Measurements from ENCODE around the gene PPIB.
A peak's percentile ranks its signal among the peaks of the same experiment; 100 is the strongest.

The PPIB gene

DNA sequence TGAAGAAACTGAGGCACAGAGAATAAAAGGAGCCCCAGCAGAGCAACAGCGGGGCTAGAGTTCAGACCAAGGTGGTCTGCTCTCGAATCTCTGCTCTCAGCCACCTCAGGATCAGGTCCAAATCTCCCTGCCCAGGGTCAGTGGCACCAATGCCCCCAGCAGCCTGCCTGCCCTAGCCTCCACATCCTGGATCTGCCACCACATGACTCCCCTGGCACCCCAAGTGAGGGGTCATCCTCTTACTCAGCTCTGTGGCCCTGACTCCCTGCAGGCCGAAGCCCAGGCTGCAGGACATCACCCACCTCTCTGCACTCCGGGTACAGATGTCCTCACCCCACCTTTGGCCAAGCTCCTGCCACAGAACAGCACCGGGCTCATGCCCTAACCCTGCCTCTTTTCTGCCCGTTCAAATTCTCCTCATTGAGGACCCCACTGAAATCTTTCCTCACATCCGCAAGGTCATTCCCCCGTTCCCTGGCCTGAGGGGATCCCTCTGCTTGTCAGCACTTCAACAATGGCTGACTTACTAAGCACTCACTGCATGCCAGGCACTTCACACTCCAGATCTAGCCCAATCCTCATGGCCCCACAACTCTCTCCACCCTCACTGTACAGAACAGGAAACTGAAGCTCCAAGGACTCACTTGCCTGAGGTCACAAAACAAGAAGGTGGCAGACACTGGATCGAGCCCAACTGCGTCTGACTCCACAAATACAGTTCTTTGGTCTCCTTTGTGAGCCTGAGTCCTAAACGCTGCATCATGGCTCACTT, 4.3 kb downstream of the PPIB start:
- DNase-seq (ENCODE audit: low read depth in 2 of 2), result no peak

DNA sequence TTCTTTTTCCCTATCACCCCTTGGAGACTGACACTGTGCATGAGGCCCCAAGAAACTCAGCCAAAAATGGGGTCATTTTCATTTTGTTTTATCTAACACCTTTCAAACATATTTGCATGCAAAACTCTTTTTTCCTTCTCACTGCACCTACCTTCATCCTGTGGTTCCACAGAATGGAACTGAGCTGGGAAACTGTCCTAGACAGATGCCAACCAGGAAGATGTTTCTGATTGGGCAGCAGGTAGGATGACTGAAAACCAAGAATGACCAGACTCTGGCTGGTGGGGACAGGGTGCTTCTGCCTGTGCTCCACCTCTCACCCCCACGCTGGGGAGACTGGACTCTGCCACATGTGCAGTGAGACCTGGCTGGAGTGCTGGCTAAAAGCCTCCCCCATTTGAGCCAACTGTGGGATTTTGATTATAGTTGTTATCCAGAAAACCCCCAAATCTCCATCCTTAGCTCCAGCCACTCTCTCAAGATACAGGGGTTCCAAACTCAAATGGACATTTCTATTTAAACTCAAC, 5.2 kb downstream of the PPIB start:
- DNase-seq (ENCODE audit: low read depth in 2 of 2), result no peak

DNA sequence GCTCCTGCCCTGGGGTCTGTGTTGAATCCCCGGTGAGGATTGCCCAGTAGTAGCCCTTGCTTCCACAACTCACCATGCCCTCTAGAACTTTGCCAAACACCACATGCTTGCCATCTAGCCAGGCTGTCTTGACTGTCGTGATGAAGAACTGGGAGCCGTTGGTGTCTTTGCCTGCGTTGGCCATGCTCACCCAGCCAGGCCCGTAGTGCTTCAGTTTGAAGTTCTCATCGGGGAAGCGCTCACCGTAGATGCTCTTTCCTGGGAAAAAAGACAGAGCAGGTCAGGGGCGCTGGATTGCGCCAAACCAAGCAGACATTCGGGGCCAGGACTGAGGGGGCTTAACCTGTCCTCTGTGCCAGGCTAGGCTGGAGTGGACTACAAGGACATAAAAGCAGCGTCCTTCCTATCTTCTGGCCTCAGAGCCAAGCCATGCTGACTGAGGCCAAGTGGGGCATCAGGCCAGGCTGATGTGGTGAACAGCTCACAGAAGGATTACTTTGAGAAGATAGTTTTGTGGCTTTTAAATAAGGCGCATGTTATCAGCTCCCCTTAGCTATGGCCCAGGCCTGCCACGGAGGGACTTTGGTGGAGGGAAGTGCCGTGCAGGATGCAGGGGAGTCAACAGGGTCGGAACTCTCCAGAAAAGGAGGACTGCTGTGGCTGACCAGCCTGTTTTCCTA, 6.0 kb downstream of the PPIB start:
- DNase-seq (ENCODE audit: low read depth in 2 of 2), result no peak

DNA sequence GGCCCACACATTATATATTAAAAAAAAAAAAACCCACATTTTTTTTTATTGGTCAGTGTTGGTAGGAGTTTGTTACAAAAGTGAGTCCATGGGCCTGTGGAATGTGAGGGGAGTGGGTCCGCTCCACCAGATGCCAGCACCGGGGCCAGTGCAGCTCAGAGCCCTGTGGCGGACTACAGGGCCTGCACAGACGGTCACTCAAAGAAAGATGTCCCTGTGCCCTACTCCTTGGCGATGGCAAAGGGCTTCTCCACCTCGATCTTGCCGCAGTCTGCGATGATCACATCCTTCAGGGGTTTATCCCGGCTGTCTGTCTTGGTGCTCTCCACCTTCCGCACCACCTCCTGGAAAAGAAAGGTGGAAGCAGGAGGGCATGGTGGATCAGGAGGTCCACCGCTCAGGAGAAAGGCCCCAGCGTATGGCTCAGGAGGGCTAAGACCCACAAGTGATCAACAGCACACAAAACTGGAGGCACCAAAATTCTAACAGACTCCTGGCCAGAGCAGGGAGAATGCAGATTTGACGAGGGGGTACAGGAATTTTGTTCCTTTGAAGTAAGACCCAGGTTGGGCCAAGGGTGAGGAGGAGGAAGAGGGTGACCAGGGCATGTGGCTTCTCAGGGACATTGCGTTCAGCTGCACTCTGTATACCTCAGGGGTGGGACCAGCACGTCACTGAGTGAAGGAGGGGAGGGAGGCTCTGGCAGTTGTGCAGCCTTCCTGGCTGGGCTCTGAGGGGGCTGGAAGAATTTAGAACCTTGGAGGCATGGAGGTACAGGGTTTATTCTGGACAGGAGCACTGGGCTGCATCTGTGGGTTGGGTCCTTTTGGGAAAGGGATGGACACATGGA, 6.8 kb downstream of the PPIB start:
- no peak for DNase-seq (ENCODE audit: low read depth in 2 of 2)

DNA sequence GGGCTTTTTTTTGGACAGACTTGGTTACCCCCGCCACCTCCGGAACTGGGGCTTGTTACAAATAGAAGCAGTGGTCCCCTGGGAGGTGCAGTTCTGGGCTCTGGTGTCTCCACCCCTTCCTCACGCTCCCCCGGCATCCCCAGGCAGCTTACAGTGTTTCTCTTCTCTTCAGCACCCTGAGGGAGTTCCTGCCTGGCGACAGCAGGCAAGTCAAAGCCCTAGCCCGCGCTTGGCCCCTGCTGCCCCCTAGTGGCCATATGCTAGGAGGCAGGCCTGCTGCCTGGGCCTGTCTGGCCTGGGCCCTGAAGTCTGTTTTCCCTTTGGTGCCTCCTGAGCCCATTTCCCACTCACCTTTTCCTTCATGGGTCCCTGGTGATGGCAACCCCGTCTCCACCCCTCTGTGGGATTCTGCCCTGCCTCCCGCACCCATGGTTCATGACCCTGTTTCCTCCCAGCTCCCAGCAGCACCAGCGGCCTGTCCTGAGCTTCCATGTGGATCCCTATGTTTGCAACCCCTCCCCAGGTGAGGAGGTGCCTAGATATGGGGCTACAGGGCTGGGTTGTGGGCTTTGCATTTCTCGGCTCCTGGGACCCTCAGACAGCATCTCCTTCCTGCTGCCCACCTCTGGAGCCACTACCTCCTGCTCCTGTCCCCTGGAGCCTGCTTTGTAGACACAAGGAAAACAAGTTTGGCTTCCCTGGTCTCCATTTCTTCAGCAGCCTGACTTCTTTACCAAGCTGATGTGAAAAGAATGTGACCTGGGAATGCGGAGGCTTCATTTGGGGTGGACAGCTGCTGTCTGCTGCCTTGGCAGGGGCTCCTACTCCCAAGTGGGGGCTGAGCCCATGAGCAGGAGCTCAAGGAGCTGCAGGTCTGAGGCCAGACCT, 9.1 kb downstream of the PPIB start:
- peak; percentile 81 to 83 for DNase-seq (ENCODE audit: low read depth in 2 of 2)

DNA sequence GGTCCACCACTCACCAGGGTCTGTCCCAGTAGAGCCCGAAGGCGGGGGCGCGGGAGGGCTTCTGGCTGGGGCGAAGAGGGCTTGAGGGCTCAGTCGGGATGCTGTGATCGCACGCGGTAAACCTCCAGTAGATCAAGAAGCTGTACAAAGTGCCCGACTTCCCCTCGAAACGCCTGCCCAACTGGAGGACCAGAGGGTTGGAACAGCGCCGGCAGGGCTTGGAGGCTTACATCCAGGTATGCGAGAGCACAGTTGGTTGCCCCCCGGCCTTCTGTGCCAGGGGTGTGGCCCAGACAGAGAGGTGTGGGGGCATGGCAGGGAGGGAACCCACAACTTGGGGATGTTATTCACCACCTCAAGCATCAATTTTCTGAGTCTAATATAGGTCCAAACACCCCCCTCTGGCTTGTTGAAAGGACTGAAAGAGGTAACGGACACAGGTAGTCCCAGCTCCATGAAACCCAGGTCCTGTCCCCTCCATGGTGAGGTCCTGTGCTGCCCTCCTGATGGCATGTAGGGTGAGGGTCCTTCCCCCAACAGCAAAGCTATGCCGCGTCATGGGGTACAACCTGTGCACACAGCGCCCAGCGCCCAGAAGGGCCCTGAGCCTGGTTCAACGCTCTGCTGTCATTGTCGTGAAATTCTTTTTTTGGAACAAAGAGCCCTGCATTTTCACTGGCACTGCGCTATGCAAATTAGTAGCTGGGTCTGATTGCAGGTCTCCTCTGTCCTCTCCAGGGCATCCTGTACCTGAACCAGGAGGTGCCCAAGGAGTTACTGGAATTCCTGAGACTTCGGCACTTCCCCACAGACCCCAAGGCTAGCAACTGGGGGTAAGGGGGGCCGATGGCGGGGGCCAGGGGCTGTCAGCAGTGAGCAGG, 10.1 kb downstream of the PPIB start:
- no peak for DNase-seq (ENCODE audit: low read depth in 2 of 2)

DNA sequence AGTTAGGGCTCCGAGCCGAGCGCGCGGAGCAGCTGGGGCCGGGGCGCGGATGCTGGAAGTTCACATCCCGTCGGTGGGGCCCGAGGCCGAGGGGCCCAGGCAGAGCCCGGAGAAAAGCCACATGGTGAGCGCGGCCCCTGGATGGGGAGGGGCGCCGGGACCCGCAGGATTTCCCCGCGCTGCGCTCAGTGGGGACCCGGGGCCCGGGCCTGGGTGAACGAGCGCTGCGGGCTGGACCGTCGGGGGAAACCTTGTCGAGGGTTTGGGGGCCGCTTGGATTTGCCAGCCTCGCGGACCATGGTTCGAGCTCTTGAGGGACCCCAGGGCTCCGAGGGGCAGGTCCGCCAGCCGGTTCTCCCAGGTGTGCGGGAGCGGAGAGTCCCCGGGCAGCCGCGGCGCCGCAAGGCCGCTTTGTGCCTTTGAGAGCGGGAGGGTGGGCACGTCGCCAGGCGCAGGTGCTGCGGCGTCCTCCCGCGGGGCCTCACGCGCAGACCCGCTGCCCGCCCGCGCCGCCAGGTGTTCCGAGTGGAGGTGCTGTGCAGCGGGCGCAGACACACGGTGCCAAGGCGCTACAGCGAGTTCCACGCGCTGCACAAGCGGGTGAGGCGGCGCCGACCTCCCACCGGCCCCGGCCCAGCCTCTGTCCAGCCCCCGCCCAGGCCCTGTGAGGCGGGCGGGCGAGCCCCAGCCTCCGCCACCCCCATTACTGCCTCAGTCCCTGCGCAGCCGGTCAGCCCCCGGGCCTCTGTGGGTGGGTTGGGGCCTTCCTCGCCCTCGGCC, 10.9 kb downstream of the PPIB start, which contains the start of gene SNX22:
Gene SNX22 (plus strand): TSS at position 5 of the 780 bp plus-strand sequence. CDS start 45 bp downstream, at position 50.
- DNase-seq (ENCODE audit: low read depth in 2 of 2), result no peak

DNA sequence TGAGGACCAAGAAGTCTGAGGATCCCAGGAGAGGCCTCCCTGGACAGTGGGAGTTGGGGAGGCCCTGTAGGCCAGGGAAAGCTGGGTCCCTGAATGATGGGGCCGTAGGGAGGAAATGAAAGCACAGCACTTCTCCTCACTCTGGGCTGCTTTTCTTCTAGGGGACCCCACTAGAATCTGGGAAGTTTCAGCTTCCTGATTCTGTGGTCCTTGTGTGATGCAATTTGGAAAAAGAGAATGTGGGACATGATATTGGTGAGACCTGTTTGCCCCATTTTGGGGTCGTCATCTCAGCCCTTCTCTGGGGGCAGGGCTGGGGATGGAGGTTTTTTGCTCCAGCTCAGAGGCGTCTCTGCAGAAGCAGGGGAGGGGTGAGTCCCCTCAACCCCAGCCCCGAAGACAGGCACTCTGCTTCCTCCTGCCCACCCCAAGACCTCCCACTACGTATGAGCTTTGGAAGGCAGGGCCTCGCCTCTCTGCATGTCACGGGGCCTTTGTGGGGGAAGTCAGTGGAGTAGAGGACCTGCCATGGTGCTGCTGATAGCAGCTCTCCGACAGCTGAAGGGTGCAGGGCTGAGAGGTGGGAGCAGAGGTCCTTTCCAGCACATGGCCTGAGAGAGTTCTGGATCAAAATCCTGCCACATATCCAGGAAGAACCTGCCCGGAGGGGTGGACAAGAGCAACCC, 12.8 kb downstream of the PPIB start:
- no peak for DNase-seq (ENCODE audit: low read depth in 2 of 2)

DNA sequence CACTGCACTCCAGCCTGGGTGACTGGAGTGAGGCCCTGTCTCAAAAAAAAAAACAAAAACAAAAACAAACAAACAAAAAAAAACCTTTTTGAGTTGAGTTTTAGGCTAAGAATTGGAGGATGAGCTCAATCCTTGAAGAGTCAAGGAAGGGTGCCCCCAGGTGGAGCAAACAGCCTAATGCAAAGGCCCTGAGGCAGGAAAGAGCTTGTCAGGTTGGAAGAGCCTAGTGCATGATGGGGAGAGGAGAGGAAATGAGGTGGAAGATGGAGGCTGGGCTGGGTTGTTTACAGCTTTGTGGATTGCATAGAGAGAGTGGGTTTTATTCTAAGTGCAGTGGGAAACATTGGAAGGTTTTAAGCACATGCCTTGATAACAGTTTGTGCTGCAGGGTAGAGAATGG, 13.4 kb downstream of the PPIB start:
- DNase-seq (ENCODE audit: low read depth in 2 of 2), result no peak

DNA sequence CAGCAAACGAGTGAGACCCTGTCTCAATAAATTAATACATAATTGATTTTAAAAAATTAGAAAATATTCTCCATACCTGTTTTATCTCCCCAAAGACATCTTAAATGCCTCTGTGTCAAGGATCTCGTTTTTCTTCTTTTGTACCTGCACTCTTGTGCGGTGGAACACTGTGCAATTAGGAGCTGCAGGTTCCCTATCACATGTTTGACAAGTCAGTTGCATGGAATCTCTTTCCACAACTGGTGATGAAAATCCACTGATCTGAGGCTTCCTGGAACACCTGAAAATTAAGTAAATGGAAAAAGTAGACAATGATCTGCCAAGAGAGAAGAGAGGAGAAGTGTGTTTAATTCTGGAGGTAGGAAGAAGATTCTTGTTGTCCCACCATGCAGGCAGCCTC, 14.2 kb downstream of the PPIB start:
- no peak for DNase-seq (ENCODE audit: low read depth in 2 of 2)

DNA sequence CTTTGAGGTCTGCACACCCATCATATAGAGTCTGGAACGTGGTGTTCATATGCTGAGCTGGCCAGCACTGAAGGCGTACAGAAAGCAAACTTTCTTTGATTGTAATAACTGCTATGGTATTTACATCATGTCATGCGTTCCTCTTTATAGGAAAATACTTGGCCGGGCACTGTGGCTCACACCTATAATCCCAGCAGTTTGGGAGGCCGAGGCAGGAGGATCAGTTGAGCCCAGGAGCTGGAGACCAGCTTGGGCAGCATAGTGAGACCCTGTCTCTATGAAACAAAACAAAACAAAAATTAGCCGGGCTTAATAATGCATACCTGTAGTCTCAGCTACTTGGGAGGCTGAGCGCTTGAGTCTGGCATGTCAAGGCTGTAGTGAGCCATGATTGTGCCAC, 14.7 kb downstream of the PPIB start:
- DNase-seq (ENCODE audit: low read depth in 2 of 2), result no peak

DNA sequence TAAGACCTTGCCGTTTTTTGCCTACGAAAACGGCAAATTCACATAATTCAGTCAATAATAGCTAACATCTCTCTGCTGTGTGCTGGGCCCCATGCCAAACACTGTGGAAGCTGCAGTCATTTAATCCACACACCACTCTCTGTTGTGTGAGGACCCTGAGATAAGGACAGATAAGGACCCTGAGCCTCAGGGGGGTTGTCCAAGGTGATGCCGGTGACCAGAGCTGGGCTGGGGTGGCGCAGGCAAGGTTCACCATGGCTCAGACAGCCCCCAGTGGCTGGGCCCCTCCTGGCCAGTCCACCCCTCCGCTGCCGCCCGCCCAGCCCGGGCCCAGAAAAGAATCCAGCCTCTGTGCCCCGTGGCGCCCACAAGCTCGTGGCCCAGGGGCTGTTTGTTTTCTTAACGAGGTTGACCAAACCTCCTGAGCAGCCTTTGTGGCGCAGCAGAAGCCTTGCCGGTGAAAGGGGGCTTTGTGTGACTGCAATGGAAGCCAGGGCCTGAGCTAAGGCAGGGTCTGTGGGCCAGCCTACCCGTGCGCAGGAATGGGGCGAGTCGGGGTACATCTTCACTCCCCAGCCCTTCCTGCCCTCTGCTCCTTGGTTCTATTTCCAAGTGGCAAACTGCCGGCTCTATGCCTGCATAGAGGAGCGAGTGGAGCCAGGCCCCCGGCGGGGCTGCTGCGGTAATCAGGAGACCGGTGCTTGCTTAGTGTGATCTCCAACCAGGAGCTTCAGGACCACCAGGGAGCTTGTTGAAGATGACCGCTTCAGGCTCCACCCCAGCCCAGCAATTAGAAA, 15.7 kb downstream of the PPIB start:
- no peak for DNase-seq (ENCODE audit: low read depth in 2 of 2)

DNA sequence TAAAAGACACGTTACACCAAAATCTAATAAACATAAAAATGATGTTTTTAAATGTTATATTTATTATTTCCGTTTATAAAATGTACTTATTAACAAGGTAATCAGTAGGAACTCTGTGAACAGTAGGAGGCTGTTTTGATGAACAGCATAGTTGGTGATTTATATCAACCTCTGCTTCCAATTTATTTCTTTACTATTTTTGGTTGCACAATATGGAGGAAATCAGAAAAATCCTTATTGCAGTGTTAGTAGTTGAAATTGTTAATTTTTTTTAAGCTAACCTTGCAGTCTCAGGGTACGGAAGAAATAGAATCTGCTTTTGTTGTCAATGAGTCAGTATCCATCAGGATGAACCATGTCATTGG, 16.3 kb downstream of the PPIB start:
- no peak for DNase-seq (ENCODE audit: low read depth in 2 of 2)

DNA sequence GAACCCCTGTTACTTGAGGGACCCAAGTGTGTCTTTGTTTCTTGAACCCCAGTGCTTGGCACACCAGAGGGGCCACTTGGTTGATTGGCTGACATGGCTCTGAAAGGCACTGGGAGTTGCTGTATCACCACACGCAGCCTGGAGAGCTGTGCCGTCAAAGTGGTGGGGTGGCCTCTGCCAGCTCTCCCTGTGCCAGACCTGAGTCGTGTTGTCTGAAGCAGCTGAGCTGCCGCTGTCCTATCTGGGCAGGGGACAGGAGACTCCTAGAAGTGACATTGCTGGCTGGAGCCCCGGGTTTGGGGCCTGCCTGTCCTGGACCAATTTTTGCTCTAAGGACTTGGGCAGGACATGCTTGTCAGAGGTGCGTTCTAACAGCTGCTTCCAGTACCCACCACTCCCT, 16.8 kb downstream of the PPIB start:
- DNase-seq (ENCODE audit: low read depth in 2 of 2), result no peak

DNA sequence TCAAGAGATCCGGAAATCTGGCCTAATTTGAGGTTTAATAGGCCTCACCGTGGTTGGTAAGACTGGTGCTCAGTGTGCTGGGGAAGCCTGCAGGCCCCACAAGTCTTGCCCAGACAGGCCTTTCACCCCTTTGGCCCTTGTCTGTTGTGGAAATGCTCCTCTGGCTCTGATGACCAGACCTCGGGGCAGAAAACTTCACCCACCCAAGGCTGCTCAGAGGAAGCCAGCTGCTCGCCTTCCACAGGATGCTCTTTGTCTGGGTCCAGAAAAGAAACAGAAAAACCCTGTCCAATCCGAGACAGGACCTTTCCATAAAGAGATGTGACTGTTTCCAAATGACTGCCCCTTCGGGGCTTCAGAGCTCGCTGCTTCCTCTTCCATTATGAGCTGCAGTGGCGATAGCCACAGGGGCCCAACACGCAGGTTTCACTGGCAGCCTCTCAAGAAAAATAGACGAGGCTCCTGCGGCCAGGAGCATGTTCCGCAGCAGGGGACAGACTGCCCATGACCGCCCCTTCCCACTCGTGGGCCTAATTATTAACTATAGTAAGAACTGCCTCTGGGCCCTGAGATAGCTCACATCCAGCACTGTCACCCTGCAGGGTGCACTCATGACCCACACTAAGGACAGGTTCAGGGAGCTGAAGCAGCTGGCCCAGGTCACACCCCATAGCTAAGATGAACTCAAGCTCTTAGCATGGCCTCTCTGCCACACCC, 18.1 kb downstream of the PPIB start:
- DNase-seq (ENCODE audit: low read depth in 2 of 2), result no peak

DNA sequence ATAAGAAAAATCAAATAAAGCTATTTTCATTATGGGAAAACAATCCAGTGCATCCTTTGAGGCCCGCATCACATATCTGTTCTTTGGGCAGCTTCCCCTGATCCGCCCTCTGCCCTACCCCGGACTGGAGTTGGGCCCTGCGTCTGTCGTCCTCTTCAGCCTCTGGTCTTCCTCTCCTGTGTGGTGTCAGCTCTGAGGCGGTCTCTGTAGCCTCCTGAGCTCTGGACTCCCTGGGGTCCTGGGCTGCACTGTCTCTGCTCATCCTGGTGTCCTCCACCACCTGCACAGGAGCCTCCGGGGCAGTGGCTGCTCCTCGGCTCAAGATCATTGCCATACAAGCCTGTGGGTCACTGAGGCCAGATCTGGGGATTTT, 18.6 kb downstream of the PPIB start:
- DNase-seq (ENCODE audit: low read depth in 2 of 2), result no peak

DNA sequence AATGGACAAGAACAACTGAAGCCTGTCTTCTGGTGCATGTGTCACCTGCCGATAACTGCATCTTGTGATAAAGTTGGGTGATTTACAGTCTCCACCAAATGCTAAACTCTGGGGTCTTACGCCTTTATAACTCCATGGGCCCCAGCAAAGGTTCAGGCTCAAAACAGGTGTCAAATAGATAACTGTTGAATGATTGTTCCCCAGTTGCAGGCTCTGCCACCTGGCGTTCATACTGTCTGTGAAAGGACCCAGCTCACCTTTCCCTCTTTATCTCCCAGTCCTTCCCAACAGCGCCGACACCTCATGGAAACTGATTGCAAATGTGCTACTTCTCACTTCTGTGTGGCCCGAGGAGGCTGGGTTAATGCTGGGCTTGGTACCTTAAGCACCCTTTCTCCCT, 19.5 kb downstream of the PPIB start:
- DNase-seq (ENCODE audit: low read depth in 2 of 2), result no peak
